HG03025 (cell line): ENCODE results near the gene CNPY3.
"Not testable (repeated sequence)": the region's sequence is repeated elsewhere in the genome, so short reads cannot be mapped to it uniquely, and the experiment has no call there.

ENCODE experiments used
- ATAC-seq: cut with Tn5 transposase; IDR thresholded peaks from one replicate; pipeline ENCODE4 v1.9.1; 2021; ENCODE audit warnings: mild to moderate bottlenecking, moderate library complexity; ENCODE audit not compliant: unreplicated experiment, low FRiP score

Gene CNPY3

DNA sequence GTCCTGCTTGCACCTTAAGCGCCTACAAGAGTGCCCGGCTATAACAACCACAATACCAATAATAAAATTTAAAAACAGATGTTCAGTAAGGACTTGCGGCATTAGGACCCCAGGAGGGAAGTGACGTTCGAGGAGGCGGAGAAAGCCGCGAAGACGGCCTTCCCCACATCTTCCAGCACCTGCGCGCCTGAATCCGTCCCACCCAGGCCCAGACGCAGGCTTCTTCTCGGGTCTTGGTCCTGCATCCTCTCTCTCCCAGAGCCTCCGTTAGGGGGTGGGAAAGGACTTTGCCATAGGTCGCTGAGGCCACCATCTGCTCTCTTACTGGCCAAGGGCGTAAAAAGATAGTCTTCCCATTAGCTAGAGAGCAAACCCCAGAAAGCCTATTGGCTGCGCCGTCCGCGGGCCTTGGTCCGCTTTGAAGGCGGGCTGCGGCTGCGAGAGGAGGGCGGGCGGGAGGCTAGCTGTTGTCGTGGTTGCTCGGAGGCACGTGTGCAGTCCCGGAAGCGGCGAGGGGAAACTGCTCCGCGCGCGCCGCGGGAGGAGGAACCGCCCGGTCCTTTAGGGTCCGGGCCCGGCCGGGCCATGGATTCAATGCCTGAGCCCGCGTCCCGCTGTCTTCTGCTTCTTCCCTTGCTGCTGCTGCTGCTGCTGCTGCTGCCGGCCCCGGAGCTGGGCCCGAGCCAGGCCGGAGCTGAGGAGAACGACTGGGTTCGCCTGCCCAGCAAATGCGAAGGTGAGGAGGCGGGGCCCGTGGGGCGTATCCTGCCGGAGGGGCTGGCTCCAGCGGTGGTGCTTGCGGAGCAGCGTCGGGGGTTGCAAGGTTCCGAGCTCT lies at the start of gene CNPY3:
CNPY3 (plus strand) TSS at position 495 of the 835 bp plus-strand sequence; CDS start at position 586, 91 bp downstream.
- peak; percentile 74 for ATAC-seq

DNA sequence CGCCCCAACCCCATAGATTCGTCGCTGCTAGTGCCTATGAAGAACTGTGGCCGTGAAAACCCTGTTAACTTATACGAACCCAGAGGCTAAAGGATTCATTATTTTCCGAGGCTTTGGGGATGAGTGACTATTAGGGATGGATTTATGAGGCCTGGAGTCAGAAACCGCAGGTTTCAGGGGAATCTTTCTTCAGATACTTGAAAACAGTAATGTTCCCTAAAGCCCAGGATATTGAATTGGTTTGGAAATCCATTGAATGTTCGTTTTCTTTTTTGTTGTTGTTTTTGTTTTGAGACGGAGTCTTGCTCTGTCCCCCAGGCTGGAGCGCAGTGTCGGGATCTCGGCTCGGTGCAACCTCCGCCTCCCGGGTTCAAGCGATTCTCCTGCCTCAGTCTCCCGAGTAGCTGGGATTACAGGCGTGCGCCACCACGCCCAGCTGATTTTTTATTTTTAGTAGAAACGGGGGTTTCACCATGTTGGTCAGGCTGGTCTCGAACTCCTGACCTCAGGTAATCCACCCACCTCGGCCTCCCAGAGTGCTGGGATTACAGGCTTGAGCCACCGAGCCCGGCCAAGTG lies 49.0 kb upstream of the CNPY3 start:
- not testable (repeated sequence) for ATAC-seq

GRCh38 chr6:42880871-42881270 lies 48.4 kb upstream of the CNPY3 start:
- not testable (repeated sequence) for ATAC-seq

GRCh38 chr6:42885702-42886101 lies 43.6 kb upstream of the CNPY3 start:
- no peak for ATAC-seq

GRCh38 chr6:42888201-42888600 lies 41.1 kb upstream of the CNPY3 start:
- not testable (repeated sequence) for ATAC-seq

GRCh38 chr6:42889815-42890214 lies 39.5 kb upstream of the CNPY3 start:
- no peak for ATAC-seq

- peak; percentile 77 for ATAC-seq
Measured at GRCh38 chr6:42890311-42891198, 38.7 kb upstream of the CNPY3 start.

- no peak for ATAC-seq
Measured at GRCh38 chr6:42891199-42891722, 38.0 kb upstream of the CNPY3 start.

DNA sequence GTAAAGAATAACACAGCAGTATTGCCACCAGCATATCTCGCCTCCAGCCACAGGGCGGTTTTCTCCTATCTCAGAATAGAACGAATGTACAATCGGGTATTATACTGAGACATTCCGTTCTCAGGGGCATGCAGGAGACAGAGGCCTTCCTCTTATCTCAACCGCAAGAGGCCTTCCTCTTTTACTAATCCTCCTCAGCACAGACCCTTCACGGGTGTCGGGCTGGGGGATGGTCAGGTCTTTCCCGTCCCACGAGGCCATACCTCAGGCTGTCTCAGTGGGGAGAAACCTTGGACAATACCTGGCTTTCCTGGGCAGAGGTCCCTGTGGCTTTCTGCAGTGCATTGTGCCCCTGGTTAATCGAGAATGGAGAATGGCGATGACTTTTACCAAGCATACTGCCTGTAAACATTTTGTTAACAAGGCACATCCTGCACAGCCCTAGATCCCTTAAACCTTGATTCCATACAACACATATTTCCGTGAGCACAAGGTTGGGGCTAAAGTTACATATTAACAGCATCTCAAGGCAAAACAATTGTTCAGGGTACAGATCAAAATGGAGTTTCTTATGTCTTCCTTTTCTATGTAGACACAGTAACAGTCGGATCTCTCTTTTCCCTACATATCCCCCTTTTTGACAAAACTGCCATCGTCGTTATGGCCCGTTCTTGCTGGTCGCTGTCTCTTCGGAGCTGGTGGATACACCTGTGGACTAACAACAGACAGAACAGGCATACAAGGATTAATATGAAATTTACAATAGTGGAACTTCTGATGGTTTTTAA lies 35.0 kb upstream of the CNPY3 start:
- ATAC-seq, result not testable (repeated sequence)

DNA sequence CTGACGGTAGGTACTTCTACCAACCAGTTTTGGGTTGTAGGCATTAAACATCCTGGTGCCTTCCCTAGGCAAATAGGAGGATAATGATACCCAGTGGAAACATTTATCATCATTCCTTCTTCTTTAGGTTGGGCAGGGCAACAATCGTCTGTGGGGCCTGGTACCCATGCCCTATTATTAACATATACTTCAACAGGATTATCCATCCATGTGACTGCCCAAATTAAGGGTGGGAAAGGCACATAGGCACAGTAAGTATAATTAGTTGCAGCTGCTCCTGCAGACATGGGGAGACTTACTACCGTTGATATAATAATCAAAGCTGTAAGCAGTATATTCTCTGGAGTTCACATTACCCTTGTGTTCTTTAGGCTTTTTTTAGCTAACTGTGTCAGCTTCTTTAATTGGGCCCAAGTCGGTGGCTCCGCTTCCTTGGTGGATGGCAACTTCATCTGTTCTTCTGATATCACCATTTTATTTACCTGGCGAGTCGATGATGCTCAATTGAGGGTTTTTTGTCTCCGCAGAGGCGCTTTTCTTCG lies 33.0 kb upstream of the CNPY3 start:
- ATAC-seq, result no peak

DNA sequence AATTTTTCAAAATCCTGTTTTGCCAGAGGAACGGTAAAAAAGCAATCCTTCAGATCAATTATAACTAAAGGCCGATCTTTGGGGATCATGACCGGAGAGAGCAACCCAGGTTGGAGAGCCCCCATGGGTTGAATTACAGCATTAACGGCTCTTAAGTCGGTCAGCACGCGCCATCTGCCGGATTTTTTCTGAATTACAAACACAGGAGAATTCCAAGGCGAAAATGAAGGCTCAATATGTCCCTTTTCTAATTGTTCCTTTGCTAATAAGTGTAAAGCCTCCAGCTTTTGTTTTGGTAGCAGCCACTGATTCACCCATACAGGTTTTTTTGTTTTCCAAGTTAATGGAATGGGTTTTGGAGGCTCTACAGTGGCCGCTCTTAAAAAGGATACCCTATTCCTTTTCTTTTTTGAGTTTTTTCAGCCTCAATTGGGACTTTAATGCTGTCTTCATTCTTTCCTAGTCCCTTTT lies 30.4 kb upstream of the CNPY3 start:
- no peak for ATAC-seq

DNA sequence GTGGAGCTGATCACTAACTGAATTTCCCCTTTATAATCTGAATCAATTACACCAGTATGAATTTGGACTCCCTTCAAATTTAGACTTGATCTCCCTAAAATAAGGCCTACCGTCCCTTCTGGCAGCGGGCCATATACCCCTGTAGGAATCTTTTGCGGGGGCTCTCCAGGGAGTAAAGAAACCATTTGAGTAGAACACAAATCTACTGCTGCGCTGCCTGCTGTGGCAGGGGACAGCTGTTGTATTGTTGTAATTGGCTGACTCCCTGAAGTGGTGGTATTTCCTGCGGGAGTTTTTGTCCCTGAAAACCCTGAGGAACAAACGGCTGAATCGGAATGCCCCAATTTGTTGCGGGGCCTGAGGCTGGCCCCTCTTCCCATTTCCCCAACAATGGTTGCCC lies 29.4 kb upstream of the CNPY3 start:
- no peak for ATAC-seq

DNA sequence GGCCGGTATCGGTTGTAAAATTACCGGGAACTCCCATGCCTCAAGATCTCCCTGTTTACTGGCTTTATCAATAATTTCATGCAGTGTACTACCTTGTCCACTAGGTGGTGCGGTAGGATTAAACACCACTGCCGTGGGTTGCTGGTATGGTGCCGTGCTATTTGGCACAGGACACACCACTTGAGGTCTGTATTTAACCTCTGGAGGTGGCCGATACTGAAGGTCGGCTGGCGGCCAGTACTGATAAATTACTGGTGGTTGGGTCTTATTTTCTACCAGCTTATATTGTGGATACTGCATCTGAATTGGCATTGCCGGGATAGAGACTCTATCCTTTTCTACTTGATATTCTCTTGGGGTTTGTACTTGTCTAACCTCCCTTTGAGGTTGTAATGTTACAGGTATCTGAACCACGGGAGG lies 27.7 kb upstream of the CNPY3 start:
- no peak for ATAC-seq

DNA sequence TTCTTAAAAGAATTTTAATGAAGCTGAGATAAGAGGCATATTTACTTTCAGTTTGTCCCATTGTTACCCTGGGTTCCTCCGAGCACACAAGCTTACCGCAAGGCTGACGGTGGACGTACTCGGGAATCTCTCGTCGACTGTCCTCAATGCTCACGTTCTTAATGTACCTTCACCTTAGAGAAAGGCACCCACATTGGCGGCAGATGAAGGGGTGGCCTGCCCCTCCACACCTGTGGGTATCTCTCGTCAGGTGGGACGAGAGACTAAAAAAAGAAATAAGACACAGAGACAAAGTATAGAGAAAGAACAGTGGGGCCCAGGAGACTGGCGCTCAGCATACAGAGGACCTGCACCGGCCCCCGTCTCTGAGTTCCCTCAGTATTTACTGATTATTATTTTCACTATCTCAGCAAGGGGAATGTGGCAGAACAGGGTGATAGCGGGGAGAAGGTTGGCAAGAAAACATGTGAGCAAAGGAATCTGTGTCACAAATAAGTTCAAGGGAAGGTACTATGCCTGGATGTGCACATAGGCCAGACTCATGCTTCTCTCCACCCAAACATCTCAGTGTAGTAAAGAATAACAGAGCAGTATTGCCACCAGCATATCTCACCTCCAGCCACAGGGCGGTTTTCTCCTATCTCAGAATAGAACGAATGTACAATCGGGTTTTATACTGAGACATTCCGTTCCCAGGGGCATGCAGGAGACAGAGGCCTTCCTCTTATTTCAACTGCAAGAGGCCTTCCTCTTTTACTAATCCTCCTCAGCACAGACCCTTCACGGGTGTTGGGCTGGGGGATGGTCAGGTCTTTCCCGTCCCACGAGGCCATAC lies 26.6 kb upstream of the CNPY3 start:
- not testable (repeated sequence) for ATAC-seq

DNA sequence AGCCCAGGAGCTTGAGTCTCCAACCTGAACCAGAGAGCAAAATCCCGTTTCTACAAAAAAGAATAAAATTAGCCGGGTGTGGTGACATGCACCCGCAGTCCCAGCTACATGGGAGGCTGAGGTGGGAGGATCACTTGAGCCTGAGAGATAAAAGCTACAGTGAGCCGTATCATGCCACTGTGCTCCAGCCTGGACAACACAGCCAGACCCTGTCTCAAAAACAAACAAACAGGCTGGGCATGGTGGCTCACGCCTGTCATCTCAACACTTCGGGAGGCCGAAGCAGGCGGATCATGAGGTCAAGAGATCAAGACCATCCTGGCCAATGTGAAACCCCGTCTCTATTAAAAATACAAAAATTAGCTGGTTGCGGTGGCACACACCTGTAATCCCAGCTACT lies 24.8 kb upstream of the CNPY3 start:
- ATAC-seq, result no peak

DNA sequence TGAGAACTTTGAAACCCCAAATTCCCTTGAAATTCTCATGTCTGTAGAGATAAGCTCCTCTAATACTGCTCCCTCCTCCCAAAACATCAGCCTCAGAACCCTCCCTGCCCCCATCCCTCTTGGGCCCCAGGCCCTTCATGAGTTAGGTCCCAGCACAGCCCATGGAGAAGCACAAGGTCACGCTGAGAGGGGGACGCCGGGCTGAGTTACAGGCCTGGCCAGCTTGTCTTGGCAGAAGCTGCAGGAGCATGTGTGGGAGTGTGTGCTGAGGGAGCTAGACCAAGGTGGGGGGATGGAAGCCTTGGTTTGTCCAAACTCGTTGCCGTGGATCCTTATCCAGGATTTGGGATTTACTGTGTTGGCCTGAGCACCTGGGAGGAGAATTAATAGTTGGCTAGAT lies 21.9 kb upstream of the CNPY3 start:
- no peak for ATAC-seq

DNA sequence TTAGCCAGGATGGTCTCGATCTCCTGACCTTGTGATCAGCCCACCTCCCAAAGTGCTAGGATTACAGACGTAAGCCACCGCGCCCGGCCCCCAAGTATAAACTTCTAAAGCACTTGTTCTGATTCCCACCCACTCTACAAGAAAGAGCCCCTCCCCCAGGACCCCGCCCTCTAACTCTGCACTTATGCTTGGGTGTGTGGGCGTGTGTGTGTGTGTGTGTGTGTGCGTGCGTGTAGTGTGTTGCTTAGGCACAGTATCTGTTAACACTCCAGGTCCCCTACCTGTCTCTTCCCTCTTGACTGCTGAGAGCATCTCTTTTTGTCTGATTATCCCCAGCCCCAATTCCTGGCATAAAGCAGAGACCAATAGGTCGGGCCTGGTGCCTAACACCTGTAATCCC lies 19.4 kb upstream of the CNPY3 start:
- ATAC-seq, result no peak

GRCh38 chr6:42911171-42912021 lies 17.9 kb upstream of the CNPY3 start:
- ATAC-seq, result no peak
